HG02678 (cell line): ENCODE data around the gene ANKRD13D.

Experiments used
- ATAC-seq: cut with Tn5 transposase; IDR thresholded peaks from one replicate; pipeline ENCODE4 v1.9.1; 2021; ENCODE audit warnings: mild to moderate bottlenecking, moderate library complexity; ENCODE audit not compliant: unreplicated experiment

Gene ANKRD13D

DNA sequence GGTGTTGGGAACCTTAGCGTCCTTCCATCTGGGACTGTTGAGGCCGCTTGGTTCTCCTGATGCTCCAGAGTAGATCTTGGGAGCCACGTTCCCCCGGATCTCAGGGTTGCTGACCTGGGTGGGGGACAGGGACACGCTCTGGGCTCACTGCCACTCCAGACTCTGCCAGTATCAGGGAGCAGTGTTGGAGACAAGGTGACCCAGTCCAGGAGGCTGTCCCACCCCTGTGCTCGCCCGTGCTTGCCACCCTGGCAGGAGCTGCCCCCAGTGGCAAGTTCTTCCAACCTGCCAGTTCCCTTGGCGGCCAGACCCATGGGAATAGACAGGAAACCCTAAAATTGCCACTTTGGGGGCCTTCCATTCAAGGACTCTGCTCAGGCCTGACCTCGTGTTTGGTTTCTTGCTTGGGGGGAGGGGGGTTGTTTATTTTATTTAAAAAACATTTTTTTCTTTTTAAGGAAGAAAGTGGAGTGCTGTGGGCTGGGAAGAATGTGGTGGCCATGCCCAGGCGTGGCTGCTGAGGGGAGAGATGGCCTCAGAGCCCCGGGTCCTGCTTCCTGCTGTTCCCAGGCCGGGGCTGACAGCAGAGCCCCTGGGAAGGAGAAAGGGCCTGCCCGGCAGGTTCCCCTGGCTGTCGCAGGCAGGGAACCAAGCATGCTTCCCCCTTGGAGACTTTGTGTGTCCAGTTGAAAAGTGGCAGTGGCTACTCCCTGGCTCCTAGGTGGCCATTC lies 15.7 kb upstream of the ANKRD13D start:
- ATAC-seq: no peak

DNA sequence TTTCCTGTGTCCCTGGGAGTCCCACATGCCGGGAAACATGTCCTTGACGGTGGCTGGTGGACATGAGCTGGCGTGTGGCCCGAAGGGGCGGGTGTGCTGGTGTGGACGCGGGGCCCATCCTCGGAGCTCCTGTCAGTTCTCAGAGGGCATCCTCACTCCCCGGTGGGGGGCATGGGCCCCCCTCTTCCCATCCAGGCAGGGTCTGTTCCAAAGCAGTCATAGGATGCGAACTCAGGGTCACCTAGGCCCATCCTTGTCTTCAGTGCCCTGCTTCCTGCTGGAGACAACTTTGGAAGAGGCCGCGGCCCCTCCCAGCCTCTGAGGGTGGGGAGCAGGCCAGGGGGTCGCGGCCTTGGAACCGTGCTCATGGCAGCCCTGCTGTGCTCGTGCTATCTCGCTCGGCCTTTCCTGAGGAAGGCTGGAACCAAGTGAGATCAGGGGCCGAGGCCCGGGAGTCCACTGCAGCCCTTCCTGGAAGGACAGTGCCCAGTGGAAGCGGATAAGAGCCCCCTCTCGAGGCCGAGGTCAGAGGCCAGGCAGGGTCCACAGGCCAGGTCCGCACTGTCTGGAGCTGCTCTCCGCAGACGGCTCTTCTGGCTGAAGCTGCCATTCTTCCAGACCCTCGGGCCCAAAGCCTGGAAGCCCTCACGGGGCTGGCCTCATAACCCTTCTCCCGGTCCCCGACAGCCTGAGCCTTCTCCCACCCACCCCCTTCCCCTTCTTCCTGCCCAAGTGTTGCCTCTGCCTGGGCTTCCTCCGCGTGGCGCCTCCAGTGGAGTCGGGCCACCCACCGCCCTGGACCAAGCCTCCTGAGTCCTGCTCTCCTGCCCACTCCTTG lies 14.1 kb upstream of the ANKRD13D start:
- ATAC-seq: no peak

DNA sequence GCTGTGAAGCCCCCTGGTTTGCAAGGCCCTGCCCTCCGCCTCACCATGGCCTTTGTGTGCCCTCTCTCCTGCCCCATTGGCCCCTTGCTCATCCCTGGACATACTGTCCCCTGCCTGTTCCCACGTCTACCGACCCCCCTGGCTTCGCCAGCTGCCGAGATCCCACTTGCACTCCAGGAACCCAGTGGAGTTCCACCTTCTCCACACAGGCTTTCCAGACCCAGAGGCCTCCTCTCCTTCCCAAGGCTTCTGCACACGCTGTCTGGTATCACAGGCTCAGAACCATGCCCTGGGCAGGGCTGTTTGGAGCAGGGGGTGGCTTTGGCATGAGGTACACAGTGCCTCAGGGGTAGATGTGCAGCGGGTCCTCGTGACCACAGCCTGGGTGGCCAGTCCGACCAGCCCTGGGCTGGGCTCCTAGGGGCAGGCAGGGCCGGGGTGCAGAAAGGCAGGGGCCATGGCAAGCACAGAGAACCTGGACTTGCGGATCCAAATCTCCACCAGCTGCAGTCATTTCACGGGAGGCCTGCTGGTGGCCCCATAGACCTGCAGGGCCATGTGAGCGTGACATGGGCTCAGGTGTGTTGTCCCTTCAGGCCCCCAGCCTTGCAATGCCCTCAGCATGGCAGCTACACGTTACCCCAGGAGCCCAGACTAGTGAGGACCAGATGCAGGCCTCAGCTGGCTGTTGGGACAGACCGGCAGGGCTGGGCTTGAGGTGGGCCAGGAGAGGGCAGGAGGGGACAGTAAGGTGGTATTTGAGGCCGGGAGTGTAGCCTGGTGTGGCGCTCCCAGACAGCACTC lies 13.3 kb upstream of the ANKRD13D start:
- no peak for ATAC-seq

DNA sequence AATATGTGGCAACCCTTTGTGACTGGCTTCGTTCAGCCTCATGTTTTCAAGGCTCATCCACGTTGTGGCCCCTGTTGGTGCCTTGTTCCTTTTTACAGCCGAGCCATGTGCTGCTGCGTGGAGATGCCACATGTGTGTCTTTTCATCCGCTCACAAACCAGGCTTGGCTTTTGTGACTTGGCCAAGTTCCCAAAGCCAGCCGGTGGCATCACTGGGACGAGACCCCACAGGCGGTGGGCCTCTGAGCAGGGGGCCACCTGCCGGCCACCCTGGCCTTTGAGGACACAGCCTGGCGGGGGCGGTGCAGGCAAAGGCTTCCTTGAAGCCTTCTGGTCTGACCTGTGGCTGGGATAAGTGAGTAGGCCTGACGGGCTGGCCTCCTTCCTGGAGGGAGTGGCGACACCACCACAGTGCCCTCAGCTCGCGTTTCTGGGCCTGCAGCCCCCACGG lies 12.3 kb upstream of the ANKRD13D start:
- ATAC-seq: peak; percentile 1

DNA sequence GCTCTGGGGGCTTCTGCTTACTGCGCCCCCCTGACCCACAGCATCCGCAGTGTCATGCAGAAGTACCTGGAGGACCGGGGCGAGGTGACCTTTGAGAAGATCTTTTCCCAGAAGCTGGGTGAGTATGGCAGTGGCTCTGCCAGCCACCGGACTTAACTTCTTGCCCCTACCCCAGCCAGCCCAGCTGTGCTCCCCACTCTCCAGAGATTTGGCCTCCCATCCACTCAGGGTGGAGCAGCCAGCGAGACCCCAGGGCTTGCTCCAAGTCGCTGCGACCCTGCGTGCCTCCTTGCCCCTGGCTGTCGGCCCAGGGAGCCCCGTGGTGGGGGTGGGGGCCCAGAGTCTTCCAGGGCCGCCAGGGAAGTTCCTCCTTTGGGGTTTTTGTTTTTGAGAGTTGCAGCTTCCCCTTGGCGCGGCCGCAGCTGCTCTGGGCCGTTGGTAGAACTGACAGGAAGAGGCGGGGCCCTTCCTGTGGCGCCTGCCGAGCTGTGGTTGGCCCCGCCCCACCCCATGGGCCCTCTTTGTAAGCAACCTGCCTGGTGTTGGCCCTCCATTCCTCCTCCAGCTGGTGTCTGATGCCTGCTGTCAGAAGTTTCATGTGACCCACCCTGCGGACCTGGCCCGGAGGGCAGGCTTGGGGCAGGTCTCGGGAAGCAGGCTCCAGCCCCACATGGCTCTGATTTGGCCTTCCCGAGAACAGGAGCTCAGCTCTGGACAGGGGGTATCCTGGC lies 11.7 kb upstream of the ANKRD13D start:
- ATAC-seq: peak; percentile 90

DNA sequence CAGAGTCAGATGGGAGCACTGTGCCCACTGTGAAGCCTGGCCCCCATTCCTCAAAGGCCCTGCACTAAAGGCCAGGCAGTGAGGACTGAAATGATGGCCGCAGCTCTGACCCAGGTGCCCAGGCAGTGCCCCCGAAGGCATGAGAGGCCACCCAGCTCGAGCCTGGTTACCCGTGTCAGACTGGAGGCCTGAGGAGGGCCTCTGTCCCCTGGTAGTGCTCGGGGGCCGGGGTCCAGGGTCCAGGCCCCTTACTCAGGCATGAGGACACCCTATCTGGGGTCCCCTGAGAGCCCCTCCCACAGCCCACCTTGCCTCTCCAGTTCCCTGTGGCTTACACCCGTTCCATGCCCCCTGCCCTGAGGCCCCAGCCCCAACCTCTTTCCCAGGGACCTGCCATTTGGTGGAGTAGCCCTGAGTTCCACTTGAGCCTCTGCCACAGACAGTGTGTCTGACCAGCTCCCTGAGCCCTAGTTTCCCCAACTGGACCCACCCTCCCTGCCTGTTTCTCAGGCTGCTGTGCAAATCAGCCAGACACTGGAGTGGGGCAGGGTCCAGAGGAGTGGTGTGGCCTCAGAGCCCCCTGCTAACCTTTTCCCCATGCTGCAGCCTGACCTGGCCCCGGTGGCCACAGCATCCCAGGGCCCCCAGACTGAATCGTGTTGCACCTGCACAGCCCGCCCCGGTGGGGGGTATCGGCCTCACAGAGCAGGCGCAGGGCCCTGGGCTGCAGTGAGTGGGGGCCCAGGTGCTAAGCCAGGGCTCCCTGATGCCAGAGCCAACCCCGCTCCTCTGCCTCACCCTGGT lies 10.8 kb upstream of the ANKRD13D start:
- ATAC-seq: no peak

DNA sequence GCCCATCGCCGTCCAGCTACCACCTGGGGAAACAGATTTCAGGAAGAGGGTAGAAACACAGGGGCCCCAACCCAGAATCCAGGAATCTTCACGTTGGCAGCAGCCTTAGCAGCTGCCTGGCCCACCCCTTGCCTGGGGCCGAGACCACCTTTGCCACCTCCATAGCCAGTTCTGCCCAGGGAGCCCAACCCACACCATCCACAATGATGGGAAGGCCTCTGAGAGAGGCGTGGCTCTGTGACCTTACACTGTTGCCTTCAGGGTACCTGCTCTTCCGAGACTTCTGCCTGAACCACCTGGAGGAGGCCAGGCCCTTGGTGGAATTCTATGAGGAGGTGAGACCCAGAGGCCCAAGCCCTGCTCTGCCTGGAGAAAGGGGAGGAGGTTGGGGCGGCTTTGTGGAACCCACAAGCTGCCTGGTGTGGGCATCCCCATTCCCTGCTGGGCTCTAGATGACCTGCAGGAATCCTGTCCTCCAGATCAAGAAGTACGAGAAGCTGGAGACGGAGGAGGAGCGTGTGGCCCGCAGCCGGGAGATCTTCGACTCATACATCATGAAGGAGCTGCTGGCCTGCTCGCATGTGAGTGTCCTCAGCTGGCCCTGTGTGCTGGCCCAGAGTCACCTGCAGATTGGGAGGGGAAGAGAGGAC lies 10.0 kb upstream of the ANKRD13D start:
- ATAC-seq: no peak

DNA sequence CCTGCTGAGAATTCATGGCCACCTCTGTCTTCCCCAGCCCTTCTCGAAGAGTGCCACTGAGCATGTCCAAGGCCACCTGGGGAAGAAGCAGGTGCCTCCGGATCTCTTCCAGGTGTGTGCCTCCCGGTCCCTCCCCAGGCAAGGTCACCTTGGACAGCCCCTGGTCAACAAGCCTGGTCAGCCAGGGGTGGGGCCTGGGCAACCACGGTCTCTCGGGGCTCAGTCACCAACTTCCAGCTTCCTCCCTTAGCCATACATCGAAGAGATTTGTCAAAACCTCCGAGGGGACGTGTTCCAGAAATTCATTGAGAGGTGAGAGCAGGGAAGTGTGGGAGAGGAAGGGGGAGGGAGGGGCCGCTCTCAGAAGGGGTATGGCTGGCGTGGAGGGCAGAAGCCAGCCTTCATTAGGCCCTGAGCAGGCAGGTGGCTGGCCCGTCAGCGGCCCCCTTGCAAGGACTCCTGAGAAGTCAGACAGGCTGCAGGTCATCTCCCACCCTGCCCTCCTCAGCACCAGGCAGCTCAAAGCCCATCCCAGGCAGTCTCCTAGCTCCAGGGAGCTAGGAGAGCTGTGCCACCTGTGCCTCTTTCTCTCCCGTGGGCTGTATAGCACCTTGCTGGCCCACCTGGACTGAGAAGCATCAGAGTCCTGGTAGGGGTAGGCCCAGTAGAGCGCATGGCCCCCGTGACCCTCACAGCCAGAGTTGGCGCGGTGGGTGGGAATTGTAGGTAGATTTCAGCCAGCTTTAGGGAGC lies 9.3 kb upstream of the ANKRD13D start:
- ATAC-seq: no peak

DNA sequence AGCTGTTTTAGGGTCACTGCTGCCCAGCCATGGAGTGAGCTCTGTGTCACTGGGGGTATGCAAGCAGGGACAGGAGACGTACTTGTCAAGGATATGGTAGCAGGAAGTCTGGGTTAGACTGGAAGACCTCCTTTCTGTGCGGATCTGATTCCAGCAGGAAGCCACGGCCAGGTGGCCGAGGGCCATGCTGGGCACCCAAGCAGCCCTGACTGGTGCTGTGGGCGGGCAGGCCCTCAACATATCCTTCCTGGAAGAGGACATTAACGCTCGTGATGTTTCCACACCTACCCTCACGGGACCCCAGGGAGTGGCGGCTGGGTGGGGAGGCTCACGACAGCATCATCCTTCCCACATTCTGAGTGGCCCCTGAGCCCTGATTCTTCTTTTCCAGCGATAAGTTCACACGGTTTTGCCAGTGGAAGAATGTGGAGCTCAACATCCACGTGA lies 8.7 kb upstream of the ANKRD13D start:
- ATAC-seq: no peak

DNA sequence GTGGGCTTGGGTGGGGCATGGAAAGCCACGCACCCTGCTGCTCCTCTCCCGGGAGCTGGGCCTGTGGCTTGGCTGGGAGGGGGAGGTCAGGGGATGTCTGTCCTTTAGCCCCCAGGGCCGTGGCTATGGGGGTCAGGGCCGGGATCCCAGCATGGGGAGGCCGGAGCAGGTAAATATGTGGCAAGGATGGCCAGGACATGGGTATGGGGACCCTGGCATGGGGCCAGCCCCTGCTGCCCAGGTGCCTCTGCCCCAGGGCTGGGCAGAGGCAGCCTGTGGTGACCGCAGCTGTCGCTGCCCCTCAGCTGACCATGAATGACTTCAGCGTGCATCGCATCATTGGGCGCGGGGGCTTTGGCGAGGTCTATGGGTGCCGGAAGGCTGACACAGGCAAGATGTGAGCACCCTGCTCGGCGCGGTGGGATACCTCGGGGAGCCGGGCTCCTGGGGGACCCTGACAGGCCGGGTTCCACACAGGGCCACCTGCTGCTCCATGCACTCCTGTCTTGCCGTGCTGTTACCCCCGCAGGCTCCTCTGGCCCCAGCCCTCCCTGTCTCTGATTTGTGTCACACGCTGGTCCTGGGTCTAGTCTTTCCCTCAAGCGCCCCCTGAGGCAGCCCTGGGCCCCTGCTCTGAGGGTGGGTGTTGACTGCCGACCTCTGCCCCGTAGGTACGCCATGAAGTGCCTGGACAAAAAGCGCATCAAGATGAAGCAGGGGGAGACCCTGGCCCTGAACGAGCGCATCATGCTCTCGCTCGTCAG lies 8.1 kb upstream of the ANKRD13D start:
- no peak for ATAC-seq

DNA sequence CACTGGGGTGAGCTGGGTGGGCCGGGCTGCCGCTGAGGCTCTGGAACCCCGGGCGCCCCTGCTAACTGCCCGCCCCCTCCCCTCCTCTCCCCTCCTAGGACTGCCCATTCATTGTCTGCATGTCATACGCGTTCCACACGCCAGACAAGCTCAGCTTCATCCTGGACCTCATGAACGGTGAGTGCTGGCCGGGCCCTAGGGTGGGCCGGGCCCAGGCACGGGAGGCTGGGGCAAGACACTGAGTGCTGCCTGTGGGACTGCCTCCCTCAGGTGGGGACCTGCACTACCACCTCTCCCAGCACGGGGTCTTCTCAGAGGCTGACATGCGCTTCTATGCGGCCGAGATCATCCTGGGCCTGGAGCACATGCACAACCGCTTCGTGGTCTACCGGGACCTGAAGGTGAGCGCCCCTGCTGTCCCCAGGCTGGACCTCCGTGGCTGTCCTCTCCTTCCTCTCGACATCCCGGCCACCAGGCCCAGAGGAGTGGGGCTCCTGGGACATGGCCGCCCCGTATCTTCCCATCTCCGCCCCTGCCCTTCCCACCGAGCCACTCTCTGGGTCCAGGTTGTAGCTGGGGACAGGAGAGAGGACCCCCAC lies 7.5 kb upstream of the ANKRD13D start:
- ATAC-seq: no peak

DNA sequence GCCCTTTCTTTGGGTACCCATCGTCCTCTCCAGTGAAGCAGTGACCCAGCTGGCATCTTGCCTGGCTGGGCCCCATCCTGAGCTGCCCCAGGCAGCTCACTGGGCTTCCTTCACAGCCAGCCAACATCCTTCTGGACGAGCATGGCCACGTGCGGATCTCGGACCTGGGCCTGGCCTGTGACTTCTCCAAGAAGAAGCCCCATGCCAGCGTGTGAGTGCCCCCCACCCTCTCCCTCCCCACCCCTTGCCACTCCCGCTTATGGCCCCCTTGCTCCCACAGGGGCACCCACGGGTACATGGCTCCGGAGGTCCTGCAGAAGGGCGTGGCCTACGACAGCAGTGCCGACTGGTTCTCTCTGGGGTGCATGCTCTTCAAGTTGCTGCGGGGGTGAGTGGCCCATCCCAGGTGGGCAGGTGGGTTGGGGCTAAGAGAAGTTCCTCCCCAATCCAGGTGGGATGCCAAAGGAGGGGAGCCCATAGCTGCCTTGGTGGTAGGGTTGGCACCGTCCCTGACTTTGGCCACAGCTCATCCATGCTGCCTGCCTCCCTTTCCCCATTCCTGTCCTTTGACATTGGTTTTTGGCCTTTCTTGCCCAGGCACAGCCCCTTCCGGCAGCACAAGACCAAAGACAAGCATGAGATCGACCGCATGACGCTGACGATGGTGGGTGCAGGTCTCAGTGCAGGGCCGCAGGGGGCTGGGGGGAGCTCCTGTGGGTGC lies 6.8 kb upstream of the ANKRD13D start:
- no peak for ATAC-seq

DNA sequence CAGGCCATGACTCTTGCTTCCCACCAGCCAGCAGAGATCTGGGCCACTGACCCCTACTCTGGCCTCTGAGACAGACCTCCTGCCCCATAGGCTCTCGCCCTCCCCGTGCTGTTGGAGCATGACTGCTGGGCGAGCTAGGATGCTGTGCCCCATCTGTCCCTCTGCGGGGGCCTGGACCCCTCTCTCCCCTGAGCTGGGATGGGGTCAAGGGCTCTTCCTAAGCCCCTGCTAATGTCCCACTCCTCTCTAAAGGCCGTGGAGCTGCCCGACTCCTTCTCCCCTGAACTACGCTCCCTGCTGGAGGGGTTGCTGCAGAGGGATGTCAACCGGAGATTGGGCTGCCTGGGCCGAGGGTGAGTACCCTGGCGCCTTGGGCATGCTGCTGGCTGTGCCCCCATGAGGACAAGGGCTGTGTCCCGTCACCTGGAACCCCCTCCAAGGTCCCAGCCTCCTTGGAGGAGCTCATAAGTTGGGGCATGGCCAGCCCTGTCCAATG lies 6.2 kb upstream of the ANKRD13D start:
- no peak for ATAC-seq

DNA sequence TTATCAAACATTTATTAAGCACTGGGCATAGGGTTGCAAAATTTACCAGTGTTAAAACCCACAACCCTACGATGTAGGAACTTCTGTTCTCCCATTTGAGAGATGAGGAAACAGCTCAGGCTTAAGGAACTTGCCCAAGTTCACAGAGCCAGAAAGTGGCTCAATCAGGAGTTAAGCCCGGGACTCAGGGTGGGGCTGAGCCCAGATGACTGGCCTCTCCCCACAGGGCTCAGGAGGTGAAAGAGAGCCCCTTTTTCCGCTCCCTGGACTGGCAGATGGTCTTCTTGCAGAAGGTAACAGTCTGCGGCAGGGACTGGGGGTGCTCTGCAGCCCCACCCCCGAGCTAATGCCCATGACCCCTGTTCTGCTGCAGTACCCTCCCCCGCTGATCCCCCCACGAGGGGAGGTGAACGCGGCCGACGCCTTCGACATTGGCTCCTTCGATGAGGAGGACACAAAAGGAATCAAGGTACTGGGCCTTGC lies 5.6 kb upstream of the ANKRD13D start:
- no peak for ATAC-seq

DNA sequence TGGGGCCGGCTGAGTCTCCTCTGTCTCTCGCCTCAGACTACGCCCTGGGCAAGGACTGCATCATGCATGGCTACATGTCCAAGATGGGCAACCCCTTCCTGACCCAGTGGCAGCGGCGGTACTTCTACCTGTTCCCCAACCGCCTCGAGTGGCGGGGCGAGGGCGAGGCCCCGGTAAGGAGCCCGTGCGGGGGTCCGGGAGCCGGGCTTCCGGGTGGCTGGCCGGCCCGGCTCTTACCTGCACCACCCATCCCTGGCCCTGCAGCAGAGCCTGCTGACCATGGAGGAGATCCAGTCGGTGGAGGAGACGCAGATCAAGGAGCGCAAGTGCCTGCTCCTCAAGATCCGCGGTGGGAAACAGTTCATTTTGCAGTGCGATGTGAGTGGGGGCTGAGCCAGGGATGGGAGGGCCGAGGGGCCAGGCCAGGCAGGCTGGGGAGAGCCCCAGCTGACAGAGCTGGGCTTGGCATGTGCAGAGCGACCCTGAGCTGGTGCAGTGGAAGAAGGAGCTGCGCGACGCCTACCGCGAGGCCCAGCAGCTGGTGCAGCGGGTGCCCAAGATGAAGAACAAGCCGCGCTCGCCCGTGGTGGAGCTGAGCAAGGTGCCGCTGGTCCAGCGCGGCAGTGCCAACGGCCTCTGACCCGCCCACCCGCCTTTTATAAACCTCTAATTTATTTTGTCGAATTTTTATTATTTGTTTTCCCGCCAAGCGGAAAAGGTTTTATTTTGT lies 4.1 kb upstream of the ANKRD13D start:
- ATAC-seq: no peak
